ENCODE data around the gene CD247.

DNA sequence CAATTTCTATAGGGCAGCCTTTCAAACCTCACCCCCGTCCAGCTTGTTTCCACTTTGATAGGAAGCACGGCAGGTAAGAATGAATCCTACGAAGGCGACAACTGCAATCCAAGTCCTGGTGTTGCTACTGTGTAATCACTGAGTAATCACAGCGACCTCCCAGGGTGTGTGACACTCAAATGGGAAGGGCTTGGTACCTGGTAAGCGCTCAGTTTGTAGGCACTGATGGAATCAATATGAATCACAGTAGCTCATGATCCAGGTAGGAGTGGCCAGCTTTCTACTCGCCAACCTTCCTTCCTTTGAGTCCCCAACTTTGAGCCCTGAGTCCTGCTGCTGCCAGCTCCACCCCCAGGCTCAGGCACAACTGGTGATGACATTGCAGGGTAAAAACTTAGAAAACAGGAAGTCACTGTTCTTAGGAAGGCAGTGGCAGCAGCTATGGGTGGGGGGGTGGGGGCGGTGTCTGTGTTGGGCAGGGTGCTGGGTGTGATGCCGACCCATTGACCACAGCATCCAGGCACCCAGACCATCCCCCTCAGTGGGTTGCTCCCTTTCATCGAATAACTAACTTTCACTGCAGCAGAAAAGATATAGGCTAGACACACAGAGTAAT, 70.7 kb downstream of the CD247 start:
- TF ChIP-seq, protein P1, sequence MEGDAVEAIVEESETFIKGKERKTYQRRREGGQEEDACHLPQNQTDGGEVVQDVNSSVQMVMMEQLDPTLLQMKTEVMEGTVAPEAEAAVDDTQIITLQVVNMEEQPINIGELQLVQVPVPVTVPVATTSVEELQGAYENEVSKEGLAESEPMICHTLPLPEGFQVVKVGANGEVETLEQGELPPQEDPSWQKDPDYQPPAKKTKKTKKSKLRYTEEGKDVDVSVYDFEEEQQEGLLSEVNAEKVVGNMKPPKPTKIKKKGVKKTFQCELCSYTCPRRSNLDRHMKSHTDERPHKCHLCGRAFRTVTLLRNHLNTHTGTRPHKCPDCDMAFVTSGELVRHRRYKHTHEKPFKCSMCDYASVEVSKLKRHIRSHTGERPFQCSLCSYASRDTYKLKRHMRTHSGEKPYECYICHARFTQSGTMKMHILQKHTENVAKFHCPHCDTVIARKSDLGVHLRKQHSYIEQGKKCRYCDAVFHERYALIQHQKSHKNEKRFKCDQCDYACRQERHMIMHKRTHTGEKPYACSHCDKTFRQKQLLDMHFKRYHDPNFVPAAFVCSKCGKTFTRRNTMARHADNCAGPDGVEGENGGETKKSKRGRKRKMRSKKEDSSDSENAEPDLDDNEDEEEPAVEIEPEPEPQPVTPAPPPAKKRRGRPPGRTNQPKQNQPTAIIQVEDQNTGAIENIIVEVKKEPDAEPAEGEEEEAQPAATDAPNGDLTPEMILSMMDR (IDR thresholded peaks at IDR 0.05; ENCODE audit: borderline replicate concordance, extremely low read depth, low read length, poor library complexity, severe bottlenecking): no peak
- no peak for TF ChIP-seq EZH2 (IDR thresholded peaks at IDR 0.05; ENCODE audit: borderline replicate concordance, low read depth, low read length, severe bottlenecking)
